HepG2 (cell line): ENCODE data around the gene TBCD.

Experiments
- JUND ChIP-seq: sonication (generic); formaldehyde crosslinking; IDR thresholded peaks from 2 replicates; pipeline ENCODE4 v1.8.0; 2022; ENCODE audit warnings: mild to moderate bottlenecking, missing genetic modification reagents
- ZFP36 ChIP-seq: fragments of 150-350 bp; IDR thresholded peaks from 2 replicates; pipeline ENCODE4 v1.6.1; 2018; ENCODE audit warnings: borderline replicate concordance, low read length, low read depth; ENCODE audit not compliant: partially characterized antibody
- ZKSCAN5 ChIP-seq: sonication (generic); formaldehyde crosslinking; IDR thresholded peaks from 2 replicates; pipeline ENCODE4 v1.5.1; 2020; ENCODE audit warnings: mild to moderate bottlenecking, missing genetic modification reagents

- no peak for TF ChIP-seq JUND (CRISPR knock-in tag)
- no peak for TF ChIP-seq ZFP36
- no peak for TF ChIP-seq ZKSCAN5 (CRISPR knock-in tag)
Observed at GRCh38 chr17:82956146-82956725, 204.4 kb downstream of the TBCD start.
